Activated CD4-positive, alpha-beta T cell treated with anti-CD3 and anti-CD28 coated beads, Interleukin-2, Interleukin-6, amounts not matched to agents 100 ng/mL and 50 ng/mL, durations not matched to agents 16 hours and 8 hours (primary cell): Measurements from ENCODE around the gene TCHH.
"Not testable (repeated sequence)": the region's sequence is repeated elsewhere in the genome, so short reads cannot be mapped to it uniquely, and the experiment has no call there.

ENCODE experiments used
- DNase-seq: peaks from one replicate; pipeline ENCODE4 v3.0.0-alpha.2; 2020

The TCHH gene

DNA sequence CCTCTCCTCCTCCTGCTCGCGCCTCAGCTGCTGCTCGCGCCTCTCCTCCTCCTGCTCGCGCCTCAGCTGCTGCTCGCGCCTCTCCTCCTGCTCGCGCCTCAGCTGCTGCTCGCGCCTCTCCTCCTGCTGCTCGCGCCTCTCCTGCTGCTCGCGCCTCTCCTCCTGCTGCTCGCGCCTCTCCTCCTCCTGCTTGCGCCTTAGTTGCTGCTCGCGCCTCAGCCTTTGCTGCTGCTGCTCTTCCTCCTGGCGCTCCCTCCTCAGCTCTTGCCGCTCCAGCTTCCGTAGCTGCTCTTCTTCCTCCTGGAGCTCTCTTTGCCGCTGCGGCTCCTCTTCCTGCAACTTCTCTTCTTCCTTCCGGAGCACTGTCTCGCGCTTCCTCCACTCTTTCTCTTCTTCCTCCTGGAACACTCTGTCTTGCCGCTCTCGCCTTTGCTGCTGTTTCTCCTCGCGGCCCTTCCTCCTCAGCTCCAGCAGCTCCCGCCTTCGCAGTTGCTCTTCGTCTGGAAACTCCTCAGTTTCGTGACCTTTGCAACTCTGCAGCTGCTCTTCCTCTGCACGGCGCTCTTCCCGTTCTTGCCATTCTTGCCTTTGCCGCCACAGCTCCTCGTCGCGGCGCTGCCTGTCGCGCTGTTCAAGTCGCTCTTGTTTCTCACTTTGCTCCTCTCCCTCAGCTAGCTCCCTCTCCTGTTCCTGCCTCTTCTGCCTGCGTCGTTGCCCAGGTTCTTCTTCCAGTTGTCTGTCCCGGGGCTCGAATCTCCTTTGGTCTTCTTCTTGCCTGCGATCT is 3.0 kb downstream of the TCHH start:
- DNase-seq = peak; percentile 23

DNA sequence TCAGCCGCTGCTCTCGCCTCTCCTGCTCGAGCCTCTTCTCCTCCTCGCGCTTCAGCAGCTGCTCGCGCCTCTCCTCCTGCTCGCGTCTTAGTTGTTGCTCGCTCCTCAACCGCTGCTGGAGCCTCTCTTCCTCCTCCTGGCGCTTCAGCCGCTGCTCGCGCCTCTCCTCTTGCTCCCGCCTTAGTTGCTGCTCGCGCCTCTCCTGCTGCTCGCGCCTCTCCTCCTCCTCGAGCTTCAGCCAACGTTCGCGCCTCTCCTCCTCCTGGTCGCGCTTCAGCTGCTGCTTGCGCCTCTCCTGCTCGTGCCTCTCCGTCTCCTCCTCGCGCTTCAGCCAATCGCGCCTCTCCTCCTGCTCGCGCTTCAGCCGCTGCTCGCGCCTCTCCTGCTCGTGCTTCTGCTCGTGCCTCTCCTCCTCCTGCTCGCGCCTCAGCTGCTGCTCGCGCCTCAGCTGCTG is 3.7 kb downstream of the TCHH start:
- peak; percentile 62 for DNase-seq

DNA sequence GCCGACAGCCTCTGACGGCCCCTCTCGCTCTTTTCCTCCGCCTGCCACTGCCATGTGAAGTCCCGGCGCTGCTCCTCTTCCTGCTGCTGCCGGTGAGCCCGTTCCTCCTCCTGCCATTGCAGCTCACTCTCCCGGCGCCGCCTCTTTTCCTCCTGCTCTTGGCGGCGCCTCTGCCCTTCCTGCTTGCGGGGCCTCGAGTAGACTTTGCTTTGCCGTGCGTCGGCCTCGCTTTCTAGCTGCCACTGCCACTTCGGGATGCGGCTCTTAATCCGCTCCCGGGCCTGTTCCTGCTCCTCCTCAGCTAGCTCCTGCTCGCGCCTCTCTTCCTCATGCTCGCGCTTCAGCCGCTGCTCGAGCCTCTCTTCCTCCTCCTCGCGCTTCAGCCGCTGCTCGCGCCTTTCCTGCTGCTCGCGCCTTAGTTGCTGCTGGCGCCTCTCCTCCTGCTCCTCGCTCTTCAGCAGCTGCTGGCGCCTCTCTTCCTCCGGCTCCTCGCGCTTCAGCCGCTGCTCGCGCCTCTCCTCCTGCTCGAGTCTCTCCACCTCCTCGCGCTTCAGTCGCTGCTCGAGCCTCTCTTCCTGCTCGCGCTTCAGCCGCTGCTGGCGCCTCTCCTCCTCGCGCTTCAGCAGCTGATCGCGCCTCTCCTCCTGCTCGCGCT is 4.3 kb downstream of the TCHH start:
- peak; percentile 53 for DNase-seq

DNA sequence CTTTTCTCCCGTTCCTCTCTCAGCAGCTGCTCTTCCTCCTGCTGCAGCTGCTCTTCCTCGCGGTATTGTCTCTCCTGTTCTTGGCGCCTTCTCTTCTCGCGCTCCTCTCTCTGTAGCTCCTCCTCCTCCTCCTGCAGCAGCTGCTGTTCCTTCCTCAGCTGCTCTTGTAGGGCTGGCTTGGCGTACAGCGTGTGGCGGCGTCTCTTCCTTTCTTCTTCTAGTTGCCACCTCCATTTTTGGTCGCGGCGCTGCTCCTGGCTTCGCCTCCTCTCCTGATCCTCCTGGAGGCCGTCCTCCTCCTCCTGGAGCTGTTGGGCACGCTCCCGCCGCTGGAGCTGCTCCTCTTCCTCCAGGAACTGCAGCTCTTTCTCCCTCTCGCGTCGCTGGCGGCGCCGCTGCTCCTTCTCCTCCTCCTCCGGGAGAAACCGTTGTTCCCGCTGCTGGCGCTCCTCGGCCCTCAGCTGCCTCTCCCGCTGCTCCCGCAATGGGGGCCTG is 4.8 kb downstream of the TCHH start:
- DNase-seq = peak; percentile 54

DNA sequence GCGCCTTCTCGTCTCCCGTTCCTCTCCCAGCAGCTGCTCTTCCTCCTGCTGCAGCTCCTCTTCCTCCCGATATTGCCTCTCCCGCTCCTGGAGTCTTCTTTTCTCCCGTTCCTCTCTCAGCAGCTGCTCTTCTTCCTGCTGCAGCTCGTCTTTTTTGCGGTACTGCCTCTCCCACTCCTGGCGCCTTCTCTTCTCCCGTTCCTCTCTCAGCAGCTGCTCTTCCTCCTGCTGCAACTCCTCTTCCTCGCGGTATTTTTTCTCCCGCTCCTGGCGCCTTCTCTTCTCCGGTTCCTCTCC is 5.3 kb downstream of the TCHH start:
- DNase-seq = no peak

DNA sequence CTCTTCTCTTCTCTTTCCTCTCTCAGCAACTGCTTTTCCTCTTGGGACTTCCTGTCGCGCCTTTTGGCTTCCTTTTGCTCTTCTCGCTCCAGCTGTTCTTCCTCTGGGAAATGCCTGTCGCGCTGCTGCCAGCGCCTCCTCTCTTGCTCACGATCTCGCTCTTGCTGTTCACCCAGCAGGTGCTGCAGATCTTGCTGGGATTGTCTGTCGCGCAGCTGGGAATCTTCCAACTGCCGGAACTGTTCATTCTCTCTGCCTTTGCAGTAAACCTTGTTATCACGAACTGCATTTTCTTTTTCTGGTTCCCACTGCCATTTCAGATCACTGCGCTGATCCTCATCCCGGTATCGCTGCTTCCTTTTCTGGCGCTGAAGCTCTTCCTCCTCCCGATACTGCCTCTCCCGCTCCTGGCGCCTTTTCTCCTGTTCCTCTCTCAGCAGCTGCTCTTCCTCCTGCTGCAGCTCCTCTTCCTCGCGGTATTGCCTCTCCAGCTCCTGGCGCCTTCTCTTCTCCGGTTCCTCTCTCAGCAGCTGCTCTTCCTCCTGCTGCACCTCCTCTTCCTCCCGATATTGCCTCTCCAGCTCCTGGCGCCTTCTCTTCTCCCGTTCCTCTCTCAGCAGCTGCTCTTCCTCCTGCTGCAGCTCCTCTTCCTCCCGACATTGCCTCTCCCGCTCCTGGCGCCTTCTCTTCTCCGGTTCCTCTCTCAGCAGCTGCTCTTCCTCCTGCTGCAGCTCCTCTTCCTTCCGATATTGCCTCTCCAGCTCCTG is 5.8 kb downstream of the TCHH start:
- DNase-seq = no peak

DNA sequence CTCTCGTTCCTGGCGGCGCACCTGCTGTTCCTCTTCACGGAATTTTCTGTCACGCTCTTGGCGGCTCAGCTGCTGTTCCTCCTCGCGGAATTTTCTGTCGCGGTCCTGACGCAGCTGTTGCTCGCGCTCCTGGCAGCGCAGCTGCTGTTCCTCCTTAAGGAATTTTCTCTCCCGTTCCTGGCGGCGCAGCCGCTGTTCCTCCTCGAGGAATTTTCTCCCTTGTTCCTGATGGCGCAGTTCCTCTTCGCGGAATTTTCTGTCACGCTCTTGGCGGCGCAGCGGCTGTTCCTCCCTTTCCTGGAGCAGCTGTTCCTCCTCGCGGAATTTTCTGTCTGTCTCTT is 6.4 kb downstream of the TCHH start:
- DNase-seq = no peak

DNA sequence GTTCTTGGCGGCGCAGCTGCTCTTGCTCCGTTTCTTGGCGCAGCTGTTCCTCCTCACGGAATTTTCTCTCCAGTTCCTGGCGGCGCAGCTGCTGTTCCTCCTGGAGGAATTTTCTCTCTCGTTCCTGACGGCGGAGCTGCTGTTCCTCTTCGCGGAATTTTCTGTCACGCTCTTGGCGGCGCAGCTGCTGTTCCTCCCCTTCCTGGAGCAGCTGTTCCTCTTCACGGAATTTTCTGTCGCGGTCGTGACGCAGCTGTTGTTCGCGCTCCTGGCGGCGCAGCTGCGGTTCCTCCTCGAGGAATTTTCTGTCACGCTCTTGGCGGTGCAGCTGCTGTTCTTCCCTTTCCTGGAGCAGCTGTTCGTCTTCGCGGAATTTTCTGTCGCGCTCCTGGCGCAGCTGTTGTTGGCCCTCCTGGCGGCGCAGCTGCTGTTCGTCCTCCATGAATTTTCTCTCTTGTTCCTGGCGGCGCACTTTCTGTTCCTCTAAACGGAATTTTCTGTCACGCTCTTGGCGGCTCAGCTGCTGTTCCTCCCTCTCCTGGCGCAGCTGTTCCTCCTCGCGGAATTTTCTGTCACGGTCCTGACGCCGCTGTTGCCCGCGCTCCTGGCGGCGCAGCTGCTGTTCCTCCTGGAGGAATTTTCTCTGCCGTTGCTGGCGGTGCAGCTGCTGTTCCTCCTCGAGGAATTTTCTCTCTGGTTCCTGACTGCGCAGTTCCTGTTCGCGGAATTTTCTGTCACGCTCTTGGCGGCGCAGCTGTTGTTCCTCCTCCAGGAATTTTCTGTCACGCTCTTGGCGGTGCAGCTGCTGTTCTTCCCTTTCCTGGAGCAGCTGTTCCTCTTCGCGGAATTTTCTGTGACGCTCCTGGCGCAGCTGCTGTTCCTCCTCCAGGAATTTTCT is 7.0 kb downstream of the TCHH start:
- DNase-seq = no peak

DNA sequence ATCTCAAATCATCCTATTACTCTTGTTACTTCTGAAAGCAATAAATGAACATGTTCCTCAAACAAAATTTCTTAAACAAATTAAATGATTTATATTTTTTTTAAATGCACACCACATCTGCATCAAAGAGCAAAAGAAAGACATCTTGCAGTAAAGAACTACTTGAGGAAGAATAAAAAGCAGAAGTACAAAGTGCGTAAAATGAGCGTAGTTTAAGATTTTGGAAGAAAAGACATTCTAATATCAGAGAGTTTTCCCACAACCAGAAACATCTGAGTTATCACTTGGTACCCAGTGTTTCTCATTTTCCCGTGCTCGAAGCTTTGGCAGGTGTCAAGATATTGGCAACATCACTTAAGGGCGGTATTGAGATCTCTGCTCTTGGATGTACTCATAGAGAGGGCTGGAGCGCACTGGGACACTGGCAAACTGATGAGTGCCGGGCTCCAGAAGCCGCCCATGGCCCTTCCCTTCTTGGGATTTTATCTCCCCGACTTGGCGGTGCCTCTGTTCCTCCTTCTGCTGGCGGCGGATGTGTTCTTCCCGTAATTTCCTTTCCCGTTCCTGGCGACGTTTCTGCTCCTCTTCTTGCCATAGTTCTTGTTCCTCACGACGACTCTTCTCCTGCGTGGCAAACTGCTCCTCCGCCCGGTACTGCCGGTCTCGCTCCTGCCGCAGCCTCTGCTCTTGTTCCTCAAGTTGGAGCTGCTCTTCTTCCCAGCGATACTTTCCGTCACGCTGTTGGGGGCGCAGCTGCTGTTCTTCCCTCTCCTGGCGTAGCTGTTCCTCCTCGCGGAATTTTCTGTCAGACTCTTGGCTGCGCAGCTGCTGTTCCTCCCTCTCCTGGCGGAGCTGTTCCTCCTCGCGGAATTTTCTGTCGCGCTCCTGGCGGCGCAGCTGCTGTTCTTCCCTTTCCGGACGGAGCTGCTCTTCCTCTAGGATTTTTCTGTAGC is 7.9 kb downstream of the TCHH start:
- no peak for DNase-seq

DNA sequence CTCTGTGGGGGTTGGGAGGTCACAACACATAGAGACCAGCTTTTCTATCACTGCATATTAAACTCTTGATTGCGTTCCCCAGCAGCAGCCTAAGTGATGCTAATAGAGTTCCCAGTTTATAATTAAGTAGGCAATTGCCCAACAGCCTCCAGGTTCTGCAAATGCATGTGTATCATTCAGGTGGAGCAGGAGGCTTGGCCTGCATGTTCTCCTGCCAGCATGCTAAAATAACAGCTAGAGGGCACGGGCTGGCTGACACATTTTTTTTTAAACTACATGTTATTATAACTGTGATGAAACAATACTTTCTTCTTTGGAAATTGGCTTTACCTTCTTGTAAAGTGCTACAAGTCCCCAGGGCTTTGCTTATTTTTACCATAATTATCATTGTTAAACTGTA is 10.4 kb downstream of the TCHH start:
- no peak for DNase-seq

DNA sequence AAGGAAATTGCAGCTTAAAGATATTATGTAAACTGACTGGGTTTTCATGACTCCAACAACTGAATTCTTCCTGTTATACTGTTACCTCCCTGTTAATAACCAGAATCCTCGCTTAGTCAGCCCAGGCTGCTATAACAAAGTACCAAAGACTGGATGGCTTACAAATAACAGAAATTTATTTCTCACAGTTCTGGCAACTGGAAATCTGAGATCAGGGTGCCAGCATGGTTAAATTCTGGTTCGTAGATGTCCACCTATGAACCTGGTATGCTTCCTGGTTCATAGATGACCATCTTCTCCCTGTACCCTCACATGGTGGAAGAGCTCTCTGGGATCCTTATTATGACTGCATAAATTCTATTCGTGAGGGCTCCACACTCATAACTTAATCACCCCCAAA is 18.3 kb downstream of the TCHH start:
- no peak for DNase-seq

DNA sequence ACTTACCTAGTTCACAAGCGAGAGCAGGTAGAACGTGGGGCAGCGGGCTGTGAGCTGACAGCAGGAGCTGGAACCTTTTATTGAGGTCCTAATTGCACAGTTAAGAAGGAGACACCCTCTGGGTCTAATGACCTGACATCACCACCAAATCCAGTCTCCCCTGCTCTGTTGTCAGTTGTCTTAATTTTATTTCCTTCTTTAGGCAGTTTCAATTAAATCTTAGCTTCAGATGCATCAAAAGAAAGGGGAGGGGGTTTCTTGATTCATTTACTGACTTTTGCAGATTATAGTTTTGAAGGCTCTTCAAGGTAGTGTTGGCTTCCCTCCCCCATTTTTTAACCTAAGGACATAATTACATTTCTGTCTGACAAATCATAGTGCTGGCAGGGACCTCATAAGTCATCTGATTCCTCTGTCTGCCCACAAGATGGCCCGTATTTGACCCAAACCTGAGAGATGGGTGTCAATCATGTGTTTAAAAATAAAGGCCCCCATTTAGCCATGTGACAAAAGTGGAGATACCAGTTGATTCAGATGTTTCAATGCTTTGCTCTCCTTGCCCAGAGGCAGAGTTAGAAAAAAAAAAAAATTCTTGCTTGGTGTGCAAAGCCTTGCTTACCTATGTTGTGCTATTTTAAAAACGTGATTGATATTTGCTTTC is 26.1 kb downstream of the TCHH start, which contains the start of gene TCHHL1:
TSS of gene TCHHL1 (minus strand) at position 51 of the 661 bp plus-strand sequence. CDS start 921 bp downstream, outside the sequence.
- DNase-seq = no peak

DNA sequence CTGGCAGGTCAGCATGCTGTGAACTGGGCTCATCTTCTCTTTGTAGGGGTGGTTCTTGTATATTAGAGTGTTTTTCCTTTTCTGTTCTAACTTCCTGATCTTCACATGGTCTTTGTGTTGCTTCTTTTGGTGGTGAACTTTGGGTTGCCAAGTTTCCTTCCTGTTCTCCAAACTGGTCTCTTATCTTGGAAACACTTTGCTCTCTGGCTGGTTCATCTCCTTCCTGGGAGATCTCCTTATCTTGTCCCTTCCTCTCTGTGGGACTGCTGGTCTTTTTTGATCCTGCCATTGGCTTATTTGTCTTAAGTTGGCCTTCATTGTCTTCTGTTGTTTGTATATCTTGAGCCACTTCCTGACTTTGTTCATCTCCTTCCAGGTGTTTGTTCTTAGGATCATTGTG is 28.5 kb downstream of the TCHH start:
- DNase-seq = no peak

DNA sequence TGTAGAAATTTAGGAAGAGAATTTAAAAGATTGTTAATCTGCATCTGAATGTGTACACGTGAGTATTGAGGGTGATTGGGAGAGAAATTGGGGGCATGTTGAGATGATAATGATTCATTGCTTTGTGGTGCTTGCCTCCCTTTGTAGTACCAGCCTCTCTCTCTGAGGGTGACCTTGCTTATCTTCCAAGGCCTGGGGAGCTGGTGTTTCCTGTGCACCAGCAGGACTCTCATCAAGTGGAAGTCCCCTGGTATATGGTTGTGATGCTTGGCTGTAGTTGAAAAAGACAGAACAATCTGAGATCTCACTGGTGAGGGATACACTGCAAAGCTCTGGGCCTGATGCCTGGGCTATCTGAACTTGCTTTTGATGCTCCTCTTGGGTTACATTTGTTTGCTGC is 30.4 kb downstream of the TCHH start:
- no peak for DNase-seq

DNA sequence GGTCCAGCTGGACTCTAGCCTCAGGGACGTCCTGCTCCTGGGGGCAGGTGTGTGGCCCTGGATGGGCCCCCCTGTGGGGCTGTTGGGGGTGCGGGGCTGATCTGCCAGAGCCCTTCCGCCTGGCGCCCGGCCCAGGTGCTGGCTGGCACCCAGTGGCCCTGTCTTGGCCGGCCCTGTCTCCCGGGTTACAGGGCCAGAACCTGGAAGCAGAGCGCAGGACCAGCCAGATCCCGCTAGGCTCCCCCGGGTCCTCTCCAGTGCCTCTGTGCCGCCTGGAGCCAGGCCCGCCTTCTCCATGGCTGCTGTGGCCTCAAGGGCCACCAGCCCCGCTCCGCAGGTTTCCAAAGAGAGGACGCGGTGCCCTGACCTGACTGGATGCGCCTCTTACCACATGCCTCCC is 34.2 kb downstream of the TCHH start:
- DNase-seq = not testable (repeated sequence)

DNA sequence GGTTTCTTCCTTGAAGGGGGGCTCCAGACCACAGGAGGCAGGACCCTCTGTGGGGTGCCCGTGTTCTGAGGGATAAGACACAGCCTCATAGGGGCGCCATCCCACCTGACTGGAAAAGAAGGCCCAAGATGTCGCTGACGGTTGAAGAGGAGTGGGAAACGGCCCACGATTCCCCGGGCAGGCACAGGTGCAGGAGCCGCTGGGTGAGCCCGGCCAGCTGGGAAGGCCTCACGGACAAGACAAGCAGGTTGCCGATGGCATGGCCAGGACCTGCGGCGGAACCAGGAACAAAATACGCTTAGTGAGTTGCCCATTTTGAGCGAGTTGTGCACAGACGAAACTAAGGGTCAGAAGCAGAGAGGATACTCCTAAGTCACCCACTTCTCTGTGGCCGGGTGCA is 34.8 kb downstream of the TCHH start:
- not testable (repeated sequence) for DNase-seq

DNA sequence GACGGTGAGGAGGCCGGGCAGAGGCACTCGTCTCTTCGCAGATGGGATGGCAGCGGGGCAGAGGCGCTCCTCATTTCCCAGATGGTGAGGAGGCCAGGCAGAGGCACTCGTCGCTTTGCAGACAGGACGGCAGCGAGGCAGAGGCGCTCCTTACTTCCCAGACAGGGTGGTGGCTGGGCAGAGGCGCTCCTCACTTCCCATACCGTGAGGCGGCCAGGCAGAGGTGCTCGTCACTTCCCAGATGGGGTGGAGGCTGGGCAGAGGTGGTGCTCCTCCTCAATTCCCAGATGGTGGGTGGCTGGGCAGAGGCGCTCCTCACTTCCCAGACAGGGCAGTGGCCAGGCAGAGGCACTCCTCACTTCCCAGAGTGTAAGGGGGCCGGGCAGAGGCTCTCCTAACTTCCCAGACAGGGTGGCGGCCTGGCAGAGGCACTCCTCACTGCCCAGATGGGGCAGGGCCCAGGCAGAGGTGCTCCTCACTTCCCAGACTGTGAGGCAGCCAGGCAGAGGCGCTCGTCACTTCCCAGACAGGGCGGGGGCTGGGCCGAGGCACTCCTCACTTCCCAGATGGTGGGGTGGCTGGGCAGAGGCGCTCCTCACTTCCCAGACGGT is 36.3 kb downstream of the TCHH start:
- DNase-seq = no peak

DNA sequence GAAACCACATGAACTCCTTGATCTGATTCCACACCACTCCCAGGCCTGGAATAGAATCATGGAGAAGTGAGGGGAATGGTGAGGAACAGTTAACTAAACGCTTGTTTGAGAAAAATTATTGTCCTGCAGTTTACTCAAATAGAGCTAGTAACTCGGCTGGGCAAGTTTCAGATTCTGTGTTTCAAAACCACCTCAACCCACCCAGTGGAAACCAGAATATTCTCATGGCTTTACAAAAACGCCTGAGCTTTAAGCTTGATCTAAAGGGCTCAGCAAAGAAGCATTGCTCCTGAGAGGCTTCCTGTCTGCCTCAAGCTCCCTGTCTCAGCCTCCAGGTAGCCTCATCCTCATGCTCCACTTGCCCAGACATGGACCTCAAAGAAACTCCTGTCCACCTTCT is 42.9 kb downstream of the TCHH start:
- DNase-seq = no peak

DNA sequence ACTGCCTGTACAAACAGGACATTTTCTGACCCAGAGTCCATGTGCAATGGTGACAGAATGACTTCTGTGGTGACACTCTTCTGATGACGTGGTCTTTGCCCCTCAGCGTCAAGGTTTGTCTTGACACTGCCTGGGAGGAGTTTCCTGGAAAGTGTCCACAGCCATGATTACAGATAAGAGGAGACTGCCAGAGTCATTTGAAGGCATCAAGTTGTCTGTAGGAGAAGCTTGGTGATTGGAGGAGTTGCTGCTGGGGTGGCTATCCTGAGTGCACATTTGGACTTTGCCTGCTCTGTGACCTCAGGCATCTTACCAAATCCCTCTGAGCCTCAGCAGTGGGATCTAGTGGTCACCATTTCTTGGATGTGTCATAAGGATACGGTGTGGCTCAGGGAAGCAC is 44.1 kb downstream of the TCHH start:
- no peak for DNase-seq

DNA sequence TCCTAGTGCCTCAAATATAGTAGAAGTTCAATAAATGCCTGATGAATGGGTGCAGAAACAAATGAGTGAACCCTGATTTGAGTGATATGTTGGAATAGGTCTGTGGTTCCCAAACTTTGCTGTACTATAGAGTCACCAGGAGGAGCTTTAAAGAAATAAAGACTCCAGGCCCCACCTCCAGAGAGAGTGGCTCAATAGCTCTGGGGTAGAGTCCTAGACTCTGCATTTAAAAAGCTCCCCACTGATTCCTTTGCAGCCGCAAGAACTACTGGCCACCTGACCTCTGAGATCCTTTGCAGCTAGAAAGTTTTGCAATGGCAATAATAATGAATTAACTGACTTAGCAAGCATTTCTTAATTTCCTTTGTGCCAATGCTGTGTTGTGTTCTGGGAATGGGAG is 47.3 kb downstream of the TCHH start:
- no peak for DNase-seq

DNA sequence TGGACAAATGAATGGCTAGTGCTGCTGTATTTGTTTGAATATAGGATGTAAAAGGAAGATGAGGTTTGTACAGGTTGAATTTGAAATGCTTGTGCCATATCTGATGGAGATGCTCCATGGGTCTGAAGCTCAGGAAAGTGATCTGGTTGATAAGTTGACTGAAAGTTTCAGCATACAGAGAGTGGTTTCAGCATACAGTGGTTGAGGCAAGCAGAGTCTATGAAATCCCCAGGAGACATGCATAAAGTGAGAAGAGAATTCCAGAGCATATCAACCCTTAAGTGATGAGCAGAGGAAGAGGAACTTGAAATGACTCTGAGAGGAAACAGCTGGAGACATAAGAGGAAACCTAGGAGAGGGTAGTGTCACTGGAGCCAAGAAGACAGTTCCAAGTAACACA is 48.1 kb downstream of the TCHH start:
- no peak for DNase-seq
